T-cell (primary cell): ENCODE measurements around the gene KCNIP4. TPM values are rescaled to one million over a fixed set of nuclear protein-coding genes. Genes with fewer than 3 reads are reported as not detected.
"Not testable (repeated sequence)": the region's sequence is repeated elsewhere in the genome, so short reads cannot be mapped to it uniquely, and the experiment has no call there.

Experiments
- ATAC-seq, 4 experiments: fragments of 200-7000 bp in 3 of 4; fragments of 150-1000 bp in 1 of 4; cut with Tn5 transposase; replicated peaks in 1 of 4; 1 replicate in 3 of 4; 2 replicates in 1 of 4; pipeline ENCODE4 v1.10.0; 2021; ENCODE audit warnings: moderate library complexity in 3 of 4, mild to moderate bottlenecking in 2 of 4, moderate number of reproducible peaks in 1 of 4
- CTCF ChIA-PET, 2 donors: fragments of 300-600 bp; sonication (Branson Sonifier 250); formaldehyde crosslinking; loops; one replicate each; lab custom pipeline; 2022; ENCODE audit warnings: antibody characterized with exemption in 2 of 2; lab: Charles Lee
- POLR2A ChIA-PET, 2 donors: fragments of 300-600 bp; sonication (Branson Sonifier 250); formaldehyde crosslinking; loops; one replicate each; lab custom pipeline; 2022; ENCODE audit warnings: antibody characterized with exemption in 2 of 2; lab: Charles Lee
- DNase-seq, 35 experiments: peaks; one replicate each; pipeline versions ENCODE4 v3.0.0 to v3.0.0-alpha.2; 2013 to 2023
- H3K27ac ChIP-seq: one replicate; pipeline ENCODE4 v1.5.1; 2013; ENCODE audit warnings: low read length
- H3K27me3 ChIP-seq, 2 experiments: replicated peaks in 1 of 2; 1 replicate in 1 of 2; 2 replicates in 1 of 2; pipeline versions ENCODE4 v1.6.1 to v1.7.0; 2013; ENCODE audit warnings: low read length in 1 of 2, mixed read lengths in 1 of 2; ENCODE audit not compliant: control insufficient read depth in 2 of 2, insufficient read depth in 2 of 2; ENCODE audit errors: extremely low read depth in 1 of 2
- H3K36me3 ChIP-seq, 2 donors: 1 replicate in 1 of 2; 2 replicates in 1 of 2; pipeline versions ENCODE4 v1.6.1 to v1.7.0; 2013; ENCODE audit warnings: low read length in 1 of 2; ENCODE audit not compliant: control insufficient read depth in 2 of 2, insufficient read depth in 1 of 2; ENCODE audit errors: extremely low read depth in 1 of 2
- H3K4me1 ChIP-seq, 2 experiments: 1 replicate in 1 of 2; 2 replicates in 1 of 2; pipeline versions ENCODE4 v1.6.1 to v1.7.0; 2013; ENCODE audit warnings: low read length in 2 of 2, mixed read lengths in 1 of 2; ENCODE audit not compliant: insufficient read depth in 2 of 2, control insufficient read depth in 1 of 2; ENCODE audit errors: extremely low read depth in 1 of 2
- H3K4me3 ChIP-seq, 2 donors: 1 replicate in 1 of 2; 2 replicates in 1 of 2; pipeline versions ENCODE4 v1.5.1 to v1.7.0; 2013; ENCODE audit warnings: mild to moderate bottlenecking in 2 of 2, low read length in 1 of 2, moderate library complexity in 1 of 2; ENCODE audit not compliant: control insufficient read depth in 1 of 2; ENCODE audit errors: extremely low read depth in 1 of 2
- H3K9me3 ChIP-seq: 2 replicates; pipeline ENCODE4 v1.7.0; 2013
- H3K27ac Mint-ChIP-seq, 2 donors: one replicate each; pipeline ENCODE4 v1.8.0; 2020 to 2021; ENCODE audit warnings: mild to moderate bottlenecking in 2 of 2, mixed read lengths in 2 of 2
- H3K27me3 Mint-ChIP-seq, 2 donors: one replicate each; pipeline ENCODE4 v1.8.0; 2021 to 2022; ENCODE audit warnings: mixed read lengths in 2 of 2
- H3K36me3 Mint-ChIP-seq: one replicate; pipeline ENCODE4 v1.8.0; 2021; ENCODE audit warnings: mixed read lengths
- H3K4me1 Mint-ChIP-seq, 3 donors: one replicate each; pipeline ENCODE4 v1.8.0; 2020 to 2022; ENCODE audit warnings: mixed read lengths in 3 of 3, mild to moderate bottlenecking in 1 of 3
- H3K4me3 Mint-ChIP-seq, 3 donors: one replicate each; pipeline ENCODE4 v1.8.0; 2020 to 2022; ENCODE audit warnings: mild to moderate bottlenecking in 3 of 3, mixed read lengths in 3 of 3, moderate library complexity in 3 of 3
- H3K9me3 Mint-ChIP-seq, 3 donors: one replicate each; pipeline ENCODE4 v1.8.0; 2020 to 2022; ENCODE audit warnings: mixed read lengths in 3 of 3
- WGBS: methylation state at CpG from one replicate; pipeline ENCODE4 v1.1.5; 2013; ENCODE audit warnings: missing lambda C conversion rate; ENCODE audit not compliant: insufficient coverage; 5-methylcytosine and 5-hydroxymethylcytosine counted together
- total RNA-seq, 35 experiments: library from RNA in 6 of 35; stranded (reverse) in 6 of 35; fragments of 120-200 nt in 1 of 35; gene quantifications; one replicate each; pipeline versions ENCODE4 v1.2.1 to v1.2.4 and lab custom pipeline; 2013 to 2026

Gene KCNIP4
- total RNA-seq, 5 donors from 2014 or later (not counting 1 experiment from before 2014, with no cell fraction given): not detected

DNA sequence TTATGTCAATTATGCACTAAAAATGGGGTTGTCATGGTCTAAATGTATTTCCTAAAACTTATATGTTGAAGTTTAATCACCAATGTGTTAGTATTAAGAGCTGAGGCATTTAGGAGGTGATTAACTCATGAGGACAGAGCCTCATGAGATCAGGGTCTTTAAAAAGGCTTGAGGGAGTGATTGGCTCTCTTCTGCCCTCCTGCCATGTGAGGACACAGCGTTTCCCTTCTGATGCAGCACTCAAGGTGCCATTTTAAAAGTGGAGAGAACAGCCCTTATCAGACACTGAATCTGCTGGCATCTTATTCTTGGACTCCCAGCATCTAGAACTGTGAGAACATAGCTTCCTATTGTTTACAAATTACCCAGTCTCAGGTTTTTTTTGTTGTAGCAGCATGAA lies 581.7 kb downstream of the KCNIP4 start:
- no peak for ATAC-seq

DNA sequence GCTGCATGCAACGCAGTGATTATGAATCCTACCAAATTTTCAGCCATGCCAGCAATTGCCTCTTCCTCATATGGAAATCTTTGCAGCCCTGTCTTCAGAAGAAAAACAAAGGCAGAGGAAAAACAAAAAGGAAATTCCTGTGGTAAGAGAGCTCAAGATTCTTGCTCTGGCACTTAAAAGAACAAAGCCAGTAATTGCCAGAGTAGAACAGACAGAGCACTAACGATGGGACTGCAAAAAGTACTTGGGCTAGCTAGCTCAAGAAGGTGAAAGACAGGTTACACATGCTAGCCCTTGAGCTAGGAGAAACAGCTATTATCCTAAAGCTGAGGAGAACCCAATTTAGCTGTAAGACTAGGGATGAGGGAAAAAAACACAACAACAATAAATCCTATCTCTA lies 582.3 kb downstream of the KCNIP4 start:
- Histone ChIP-seq H3K4me1 (no peaks in the 10 kb centered on the region), H3K9me3 (no peaks in the 10 kb centered on the region), H3K36me3 (no peaks in the 10 kb centered on the region), H3K27ac (no peak overlapping the region), H3K4me3 (no peak overlapping the region), H3K27me3 (no peaks in the 10 kb centered on the region)
- Mint-ChIP-seq H3K27ac (no peak overlapping the region), H3K4me3 (no peak overlapping the region), H3K9me3 (peaks cover 0 to 15% (median 15%) of the 10 kb centered on the region in 3 donors), H3K4me1 (no peaks in the 10 kb centered on the region), H3K27me3 (no peaks in the 10 kb centered on the region), H3K36me3 (no peaks in the 10 kb centered on the region)
- 0% methylated on average over 1 of the region's 2 CpGs for WGBS
- ATAC-seq (no peak), DNase-seq (no peak)
- CTCF ChIA-PET: interaction anchor here in 1 of 2 donors (0.6 kb wide), 1 partner anchor 1132 kb away, joined by 3 read pairs; no protein-coding TSS in a partner anchor
- POLR2A ChIA-PET: no interaction called here

More for the DNA sequence above, 581.7 kb downstream of the KCNIP4 start:
- Mint-ChIP-seq H3K9me3 (peaks cover 0 to 15% (median 13%) of the 10 kb centered on the region in 3 donors), H3K36me3 (no peaks in the 10 kb centered on the region), H3K4me3 (no peak overlapping the region), H3K4me1 (no peaks in the 10 kb centered on the region), H3K27ac (no peak overlapping the region), H3K27me3 (no peaks in the 10 kb centered on the region)
- no peak overlapping the region for H3K4me3 ChIP-seq
- H3K27ac ChIP-seq: no peak overlapping the region
- no peaks in the 10 kb centered on the region for H3K9me3 ChIP-seq
- no CpG with 5 or more reads among the region's 1 CpG for WGBS
- H3K4me1 ChIP-seq: no peaks in the 10 kb centered on the region
- no peak for DNase-seq
- CTCF ChIA-PET: no interaction called here
- H3K27me3 ChIP-seq: no peaks in the 10 kb centered on the region
- no peaks in the 10 kb centered on the region for H3K36me3 ChIP-seq
- POLR2A ChIA-PET: no interaction called here

DNA sequence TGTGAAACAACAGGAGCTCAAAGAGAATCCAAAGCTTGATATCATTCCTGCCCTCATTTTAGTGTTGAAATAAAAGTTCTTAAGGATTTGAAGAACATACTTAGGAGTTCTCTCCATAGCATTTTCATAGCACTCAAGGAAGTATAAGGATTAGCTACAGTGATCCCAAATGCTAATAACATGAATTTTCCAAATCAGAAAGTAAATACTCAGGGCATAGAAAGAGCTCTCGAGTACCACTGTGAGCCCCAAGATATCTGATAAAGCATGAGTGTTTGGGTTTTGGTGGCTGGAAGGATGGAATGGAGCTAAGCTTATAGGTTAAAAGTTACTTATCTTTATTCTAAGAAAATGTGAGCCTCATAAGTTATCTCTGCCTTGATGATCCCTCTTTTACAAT lies 584.9 kb downstream of the KCNIP4 start:
- Mint-ChIP-seq H3K36me3 (no peaks in the 10 kb centered on the region), H3K9me3 (peaks cover 0 to 15% (median 14%) of the 10 kb centered on the region in 3 donors), H3K27me3 (no peaks in the 10 kb centered on the region), H3K27ac (no peak overlapping the region), H3K4me1 (no peaks in the 10 kb centered on the region), H3K4me3 (no peak overlapping the region)
- Histone ChIP-seq H3K27ac (no peak overlapping the region), H3K36me3 (no peaks in the 10 kb centered on the region), H3K4me1 (no peaks in the 10 kb centered on the region), H3K9me3 (no peaks in the 10 kb centered on the region), H3K4me3 (no peak overlapping the region), H3K27me3 (no peaks in the 10 kb centered on the region)
- WGBS: no CpG with 5 or more reads among the region's 1 CpG
- no peak for ATAC-seq
- no peak for DNase-seq
- ChIA-PET CTCF (no interaction called here), POLR2A (no interaction called here)

DNA sequence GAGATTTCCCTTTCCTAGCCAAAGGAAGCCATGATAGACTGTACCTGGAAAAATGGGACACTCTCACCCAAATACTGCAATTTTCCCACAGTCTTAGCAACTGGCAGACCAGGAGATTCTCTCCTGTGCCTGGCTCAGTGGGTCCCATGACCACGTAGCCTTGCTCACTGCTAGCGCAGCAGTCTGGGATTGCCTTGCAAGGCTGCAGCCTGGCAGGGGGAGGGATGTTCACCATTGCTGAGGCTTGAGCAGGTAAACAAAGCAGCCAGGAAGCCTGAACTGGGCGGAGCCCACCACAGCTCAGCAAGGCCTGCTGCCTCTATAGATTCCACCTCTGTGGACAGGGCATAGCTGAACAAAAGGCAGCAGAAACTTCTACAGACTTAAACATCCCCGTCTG lies 596.2 kb downstream of the KCNIP4 start:
- CTCF ChIA-PET, H3K4me3 ChIP-seq, H3K4me1 Mint-ChIP-seq, POLR2A ChIA-PET, H3K4me1 ChIP-seq, DNase-seq, H3K36me3 ChIP-seq, ATAC-seq, H3K27me3 Mint-ChIP-seq, H3K36me3 Mint-ChIP-seq, H3K4me3 Mint-ChIP-seq, H3K27ac Mint-ChIP-seq, H3K27me3 ChIP-seq, H3K27ac ChIP-seq, H3K9me3 ChIP-seq: not testable (repeated sequence)
- 74% methylated on average over 4 of the region's 4 CpGs for WGBS
- H3K9me3 Mint-ChIP-seq: peaks cover 18 to 24% (median 20%) of the 10 kb centered on the region in 3 donors

DNA sequence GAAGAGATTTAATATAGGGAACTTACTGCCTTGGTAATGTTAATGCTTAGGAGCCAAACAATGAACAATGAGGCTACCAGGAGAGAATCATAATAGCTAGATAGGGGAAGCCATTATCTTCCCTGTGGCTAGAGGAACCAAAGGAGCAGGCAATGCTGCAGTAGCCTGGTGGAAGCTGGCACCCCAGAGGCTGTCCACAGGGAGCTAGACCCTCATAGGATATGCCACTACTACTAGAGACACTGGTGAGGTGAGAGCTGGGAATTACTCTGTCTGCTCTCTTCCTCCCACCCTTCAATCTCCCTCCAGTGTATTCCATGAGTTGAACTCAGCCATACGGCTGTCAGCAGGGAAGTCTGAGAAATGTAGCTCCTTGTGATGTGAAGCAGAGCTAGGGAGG lies 601.4 kb downstream of the KCNIP4 start:
- H3K27me3 ChIP-seq: no peaks in the 10 kb centered on the region
- peaks cover 5% of the 10 kb centered on the region for H3K9me3 ChIP-seq
- H3K4me3 ChIP-seq: no peak overlapping the region
- CTCF ChIA-PET: no interaction called here
- H3K27ac ChIP-seq: no peak overlapping the region
- WGBS: no CpG with 5 or more reads among the region's 1 CpG
- POLR2A ChIA-PET: no interaction called here
- ATAC-seq (no peak), DNase-seq (no peak)
- H3K27ac Mint-ChIP-seq: no peak overlapping the region
- H3K36me3 ChIP-seq: no peaks in the 10 kb centered on the region
- no peaks in the 10 kb centered on the region for H3K4me1 Mint-ChIP-seq
- H3K27me3 Mint-ChIP-seq: no peaks in the 10 kb centered on the region
- no peaks in the 10 kb centered on the region for H3K36me3 Mint-ChIP-seq
- H3K4me3 Mint-ChIP-seq: no peak overlapping the region
- H3K9me3 Mint-ChIP-seq: peaks cover 13 to 23% (median 14%) of the 10 kb centered on the region in 3 donors
- no peaks in the 10 kb centered on the region for H3K4me1 ChIP-seq

DNA sequence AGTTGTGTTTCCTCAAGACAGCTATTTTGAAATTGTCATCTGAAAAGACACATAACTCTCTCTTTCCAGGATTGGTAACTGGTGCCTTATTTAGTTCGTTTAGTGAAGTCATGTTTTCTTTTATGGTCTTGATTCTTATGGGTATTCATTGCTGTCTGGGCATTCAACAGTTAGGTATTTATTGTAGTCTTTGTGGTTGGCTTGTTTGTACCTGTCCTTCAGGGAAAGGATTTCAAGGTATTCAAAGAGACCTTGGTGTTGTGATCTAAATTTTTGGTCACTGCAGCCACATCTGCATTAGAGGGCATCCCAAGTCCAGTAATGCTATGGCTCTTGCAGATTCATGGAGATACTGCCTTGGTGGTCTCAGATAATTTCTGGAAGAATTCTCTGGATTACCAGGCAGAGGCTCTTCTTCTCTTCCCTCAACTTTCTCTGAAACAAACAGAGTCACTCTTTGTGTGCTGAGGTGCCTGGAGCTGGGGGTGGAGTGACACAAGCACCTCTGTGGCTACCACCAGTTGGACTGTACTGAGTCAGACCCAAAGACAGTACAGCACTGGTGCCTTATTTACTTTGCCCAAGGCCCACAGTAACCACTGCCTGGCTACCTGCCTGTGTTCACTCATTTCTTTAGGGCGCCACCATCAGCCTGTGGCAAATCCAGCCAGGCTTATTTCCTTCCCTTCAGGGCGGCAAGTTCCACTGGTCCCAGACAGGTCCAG lies 620.4 kb downstream of the KCNIP4 start:
- no peaks in the 10 kb centered on the region for H3K27me3 Mint-ChIP-seq
- Histone ChIP-seq H3K27me3 (peaks cover 0 to 4% of the 10 kb centered on the region in 2 experiments), H3K4me3 (no peak overlapping the region), H3K36me3 (no peaks in the 10 kb centered on the region), H3K4me1 (no peaks in the 10 kb centered on the region), H3K27ac (no peak overlapping the region), H3K9me3 (no peaks in the 10 kb centered on the region)
- peaks cover 25 to 34% (median 26%) of the 10 kb centered on the region in 3 donors for H3K9me3 Mint-ChIP-seq
- H3K36me3 Mint-ChIP-seq: no peaks in the 10 kb centered on the region
- POLR2A ChIA-PET: no interaction called here
- DNase-seq (no peak), ATAC-seq (no peak)
- 71% methylated on average over 3 of the region's 3 CpGs for WGBS
- no peaks in the 10 kb centered on the region for H3K4me1 Mint-ChIP-seq
- CTCF ChIA-PET: no interaction called here
- no peak overlapping the region for H3K27ac Mint-ChIP-seq
- no peak overlapping the region for H3K4me3 Mint-ChIP-seq
